AG20443 (cell line): ENCODE measurements around the gene AQP11.
"Not testable (repeated sequence)": the region's sequence is repeated elsewhere in the genome, so short reads cannot be mapped to it uniquely, and the experiment has no call there.

Experiments used
- DNase-seq: peaks from one replicate; pipeline ENCODE4 v3.0.0; 2012; ENCODE audit warnings: low spot score, mixed read lengths

AQP11 gene

GRCh38 chr11:77593883-77594282, 4.1 kb downstream of the AQP11 start:
- DNase-seq: no peak

GRCh38 chr11:77596626-77597025, 6.9 kb downstream of the AQP11 start:
- peak; percentile 14 for DNase-seq

- DNase-seq: no peak
Observed at GRCh38 chr11:77598195-77598594, 8.4 kb downstream of the AQP11 start.

GRCh38 chr11:77602381-77603088, 12.8 kb downstream of the AQP11 start:
- DNase-seq: peak; percentile 73

GRCh38 chr11:77604281-77604680, 14.5 kb downstream of the AQP11 start:
- no peak for DNase-seq

- DNase-seq: no peak
Observed at GRCh38 chr11:77609234-77609633, 19.5 kb downstream of the AQP11 start.

- no peak for DNase-seq
Observed at GRCh38 chr11:77611921-77612320, 22.2 kb downstream of the AQP11 start.

GRCh38 chr11:77617892-77618291, 28.1 kb downstream of the AQP11 start:
- peak; percentile 28 for DNase-seq

GRCh38 chr11:77619576-77620198, 29.9 kb downstream of the AQP11 start:
- DNase-seq: peak; percentile 17

- DNase-seq: no peak
Observed at GRCh38 chr11:77630157-77630710, 40.5 kb downstream of the AQP11 start.

GRCh38 chr11:77633926-77634325, 44.2 kb downstream of the AQP11 start:
- DNase-seq: not testable (repeated sequence)

- DNase-seq: no peak
Observed at GRCh38 chr11:77636731-77637344, 47.1 kb downstream of the AQP11 start.

- peak; percentile 92 for DNase-seq
Observed at GRCh38 chr11:77637345-77638165, 47.8 kb downstream of the AQP11 start, which contains the start of gene CLNS1A. CLNS1A (minus strand) TSS chr11:77637794; CDS start chr11:77637714, 80 bp downstream.

GRCh38 chr11:77642228-77642627, 52.5 kb downstream of the AQP11 start:
- DNase-seq: no peak

- DNase-seq: no peak
Observed at GRCh38 chr11:77644887-77645286, 55.1 kb downstream of the AQP11 start.

GRCh38 chr11:77647654-77648305, 58.0 kb downstream of the AQP11 start:
- DNase-seq: peak; percentile 43

- DNase-seq: no peak
Observed at GRCh38 chr11:77650123-77650522, 60.4 kb downstream of the AQP11 start.

GRCh38 chr11:77654770-77655434, 65.1 kb downstream of the AQP11 start:
- no peak for DNase-seq

- no peak for DNase-seq
Observed at GRCh38 chr11:77656362-77656761, 66.6 kb downstream of the AQP11 start.

GRCh38 chr11:77658213-77659013, 68.7 kb downstream of the AQP11 start:
- peak; percentile 53 for DNase-seq
